ENCODE results near the gene PLEKHG4B.
"Not testable (repeated sequence)": the region's sequence is repeated elsewhere in the genome, so short reads cannot be mapped to it uniquely, and the experiment has no call there.

The PLEKHG4B gene

DNA sequence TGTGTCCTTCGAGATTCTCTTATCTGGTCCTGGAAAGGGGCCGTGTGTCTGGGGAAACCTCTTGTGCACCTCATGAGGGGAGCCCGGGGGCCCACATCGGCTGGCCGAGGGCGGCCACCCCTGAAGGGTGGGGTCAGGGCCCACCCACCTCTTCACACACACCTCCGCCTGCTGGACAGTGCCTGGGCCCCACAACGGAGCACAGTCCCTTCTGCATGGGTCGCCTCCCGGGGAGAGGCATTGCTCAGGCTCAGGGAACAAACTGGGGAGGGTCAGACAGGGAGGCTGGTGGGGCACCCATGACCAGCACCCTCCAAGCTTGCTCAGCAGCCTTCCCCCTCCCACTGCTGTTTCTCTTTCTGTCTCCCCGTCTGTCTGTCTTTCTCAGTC, 98.0 kb downstream of the PLEKHG4B start:
- no peak for DNase-seq (ENCODE audit: low read depth in 1 of 2, low spot score in 1 of 2)
- TF ChIP-seq JUND (IDR thresholded peaks at IDR 0.05; ENCODE audit: low read depth): no peak
- in situ Hi-C loops (cut with HindIII; ENCODE audit: low pct_unique_long_range_greater_than_20kb, low sequenced_read_pairs): no loop called here

DNA sequence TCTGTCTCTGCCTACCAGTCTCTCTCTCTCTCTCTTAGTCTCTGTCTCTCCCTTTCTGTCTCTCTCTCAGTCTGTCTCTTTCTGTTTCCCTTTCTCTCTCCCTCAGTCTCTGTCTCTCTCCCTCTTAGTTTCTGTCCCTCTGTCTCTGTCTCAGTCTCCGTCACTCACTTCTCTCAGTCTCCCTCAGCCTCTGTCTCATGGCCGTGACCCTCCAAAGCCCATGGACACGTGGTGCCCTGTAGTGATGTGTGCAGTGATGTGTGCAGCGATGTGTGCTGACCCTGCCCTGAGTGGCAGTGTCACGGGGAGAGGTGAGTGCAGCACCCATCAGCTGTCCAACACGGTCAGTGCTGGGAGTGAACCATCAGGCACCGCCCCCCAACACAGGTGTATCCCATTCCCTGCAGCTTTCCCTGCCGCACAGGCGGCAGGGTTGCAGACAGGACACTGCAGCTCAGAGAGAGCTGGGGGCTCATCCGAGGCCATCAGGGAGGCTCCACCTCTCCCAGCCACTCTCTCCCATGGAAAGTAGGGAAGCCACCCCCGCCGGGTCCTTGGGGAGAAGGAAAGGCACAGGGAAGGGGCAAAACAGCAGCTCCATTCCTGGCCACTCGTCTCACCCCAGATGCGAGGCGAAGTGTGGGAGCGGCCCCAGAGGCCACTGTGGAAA, 98.5 kb downstream of the PLEKHG4B start:
- DNase-seq (ENCODE audit: low read depth in 1 of 2, low spot score in 1 of 2): peak in 1 of 2 experiments; percentile 57

DNA sequence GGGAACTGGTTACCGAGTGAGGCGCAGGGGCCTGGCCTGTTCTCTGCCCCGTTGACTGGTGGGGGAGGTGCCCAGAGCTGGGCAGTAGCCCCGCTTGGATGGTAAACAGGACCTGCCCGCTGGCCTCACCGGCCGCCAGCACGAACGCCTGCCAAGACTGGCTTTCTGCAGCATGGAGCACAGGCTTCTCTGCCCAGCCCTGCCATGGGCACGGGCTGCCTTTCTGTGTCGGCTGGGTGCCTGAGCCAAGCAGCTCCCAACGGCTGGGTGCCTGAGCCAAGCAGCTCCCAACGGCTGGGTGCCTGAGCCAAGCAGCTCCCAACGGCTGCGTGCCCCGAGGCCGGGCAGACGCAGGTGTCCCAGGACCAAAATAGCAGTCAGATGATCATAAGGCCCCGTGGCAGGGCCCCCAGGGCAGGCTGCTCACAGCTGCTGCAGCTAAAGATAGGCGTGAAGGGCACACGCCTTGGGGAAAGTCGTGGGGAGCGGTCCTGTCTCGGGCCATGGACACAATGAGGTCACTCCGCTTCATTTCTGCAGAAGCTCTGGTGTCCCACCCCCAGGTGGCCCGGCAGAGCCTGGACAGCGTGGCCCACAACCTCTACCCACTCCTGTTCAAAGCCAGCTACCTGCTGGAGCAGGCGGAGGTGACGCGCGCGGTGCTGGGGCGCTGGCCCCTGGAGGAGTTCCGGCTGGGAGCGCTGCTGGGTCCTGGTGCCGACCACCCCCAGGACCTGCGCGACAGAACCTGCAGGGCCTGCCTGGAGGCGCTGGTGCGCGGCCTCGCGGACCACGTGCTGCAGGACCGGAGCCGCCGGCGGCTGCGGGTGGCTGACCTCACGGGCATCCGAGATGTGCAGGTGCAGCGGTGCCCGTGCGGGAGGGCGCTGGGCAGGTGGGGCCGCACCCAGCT, 99.3 kb downstream of the PLEKHG4B start, which contains the start of gene LRRC14B:
TSS of gene LRRC14B (plus strand) at position 460 of the 913 bp plus-strand sequence. CDS start at position 504, 44 bp downstream.
- in situ Hi-C loops (cut with HindIII; ENCODE audit: low pct_unique_long_range_greater_than_20kb, low sequenced_read_pairs): no loop called here
- DNase-seq (ENCODE audit: low read depth in 1 of 2, low spot score in 1 of 2): peak; percentile 46 to 48
- TF ChIP-seq JUND (IDR thresholded peaks at IDR 0.05; ENCODE audit: low read depth): no peak

More for the DNA sequence above, 98.5 kb downstream of the PLEKHG4B start:
- no peak for TF ChIP-seq JUND (IDR thresholded peaks at IDR 0.05; ENCODE audit: low read depth)
- in situ Hi-C loops (cut with HindIII; ENCODE audit: low pct_unique_long_range_greater_than_20kb, low sequenced_read_pairs): no loop called here

- no peak for TF ChIP-seq JUND (IDR thresholded peaks at IDR 0.05; ENCODE audit: low read depth)
- no peak for DNase-seq (ENCODE audit: low read depth in 1 of 2, low spot score in 1 of 2)
- in situ Hi-C loops (cut with HindIII; ENCODE audit: low pct_unique_long_range_greater_than_20kb, low sequenced_read_pairs): no loop called here
Measured at GRCh38 chr5:191949-192690, 100.2 kb downstream of the PLEKHG4B start.

DNA sequence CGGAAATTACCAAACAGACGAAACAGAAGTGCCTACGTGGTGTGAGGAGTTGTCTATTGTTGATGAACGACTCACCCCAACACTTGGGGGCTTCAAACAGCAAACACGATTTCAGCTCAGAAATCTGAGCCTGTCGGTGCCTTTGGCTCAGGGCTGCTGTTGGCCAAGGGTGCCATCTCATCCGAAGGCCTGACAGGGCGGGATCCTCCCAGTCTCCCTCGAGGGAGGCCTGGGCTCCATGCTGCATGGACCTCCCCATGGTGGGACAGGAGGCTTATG, 100.7 kb downstream of the PLEKHG4B start:
- TF ChIP-seq JUND (IDR thresholded peaks at IDR 0.05; ENCODE audit: low read depth): no peak
- DNase-seq (ENCODE audit: low read depth in 1 of 2, low spot score in 1 of 2): no peak
- in situ Hi-C loops (cut with HindIII; ENCODE audit: low pct_unique_long_range_greater_than_20kb, low sequenced_read_pairs): no loop called here

DNA sequence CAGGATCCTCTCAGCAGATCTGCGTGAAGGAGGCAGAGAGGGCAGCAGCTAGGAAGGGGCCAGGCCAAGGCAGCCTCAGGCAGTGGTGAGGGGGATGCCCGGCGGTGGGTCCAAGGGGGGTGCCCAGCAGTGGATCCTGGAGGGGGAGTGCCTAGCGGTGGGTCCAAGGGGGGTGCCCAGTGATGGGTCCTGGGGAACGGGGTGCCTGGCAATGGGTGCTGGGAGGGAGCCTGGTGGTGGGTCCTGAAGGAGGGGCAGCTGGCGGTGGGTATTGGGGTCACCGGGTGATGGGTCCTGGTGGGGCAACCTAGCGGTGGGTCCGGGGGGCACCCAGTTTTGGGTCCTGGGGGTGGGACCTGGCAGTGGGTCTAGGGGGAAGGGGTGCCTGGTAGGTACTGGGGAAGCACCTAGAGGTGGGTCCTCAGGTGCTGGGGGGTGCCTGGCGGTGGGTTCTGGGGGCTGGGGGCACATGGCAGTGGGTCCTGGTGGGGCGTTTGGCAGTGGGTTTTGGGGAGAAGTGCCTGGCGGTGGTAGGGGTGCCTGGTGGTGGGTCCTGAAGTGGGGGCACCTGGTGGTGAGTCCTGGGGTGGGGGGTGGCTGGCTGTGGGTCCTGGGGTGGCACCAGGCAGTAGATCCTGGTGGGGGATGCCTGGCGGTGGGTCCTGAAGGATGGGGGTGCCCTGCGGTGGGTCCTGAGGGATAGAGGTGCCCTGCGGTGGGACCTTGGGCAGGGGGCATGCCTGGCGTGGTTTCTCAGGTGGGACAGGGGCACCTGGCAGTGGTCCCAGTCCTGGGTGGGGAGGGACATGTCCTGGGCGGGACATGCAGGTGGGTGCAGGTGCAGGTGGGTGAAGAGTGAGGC, 101.2 kb downstream of the PLEKHG4B start:
- TF ChIP-seq JUND (IDR thresholded peaks at IDR 0.05; ENCODE audit: low read depth): no peak
- no peak for DNase-seq (ENCODE audit: low read depth in 1 of 2, low spot score in 1 of 2)
- in situ Hi-C loops (cut with HindIII; ENCODE audit: low pct_unique_long_range_greater_than_20kb, low sequenced_read_pairs): no loop called here

DNA sequence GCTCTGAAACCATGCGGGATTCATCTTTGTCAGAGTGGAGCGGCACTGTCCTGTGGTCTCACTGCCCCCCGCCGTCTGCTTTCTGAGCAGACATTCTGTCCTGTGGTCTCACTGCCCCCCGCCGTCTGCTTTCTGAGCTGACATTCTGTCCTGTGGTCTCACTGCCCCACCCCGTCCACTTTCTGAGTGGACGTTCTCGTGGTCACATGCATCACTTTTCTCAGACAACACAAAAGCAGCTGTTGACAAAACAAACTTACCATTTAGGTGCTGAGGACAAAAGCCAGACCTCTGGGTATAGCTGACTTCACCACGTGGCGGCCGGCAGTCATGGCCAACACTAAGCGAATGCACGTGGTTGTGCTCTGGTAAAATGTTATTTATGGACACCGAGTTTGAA, 102.1 kb downstream of the PLEKHG4B start:
- in situ Hi-C loops (cut with HindIII; ENCODE audit: low pct_unique_long_range_greater_than_20kb, low sequenced_read_pairs): no loop called here
- TF ChIP-seq JUND (IDR thresholded peaks at IDR 0.05; ENCODE audit: low read depth): no peak
- DNase-seq (ENCODE audit: low read depth in 1 of 2, low spot score in 1 of 2): no peak

GRCh38 chr5:194603-195209, 102.7 kb downstream of the PLEKHG4B start:
- no peak for DNase-seq (ENCODE audit: low read depth in 1 of 2, low spot score in 1 of 2)
- in situ Hi-C loops (cut with HindIII; ENCODE audit: low pct_unique_long_range_greater_than_20kb, low sequenced_read_pairs): no loop called here
- TF ChIP-seq JUND (IDR thresholded peaks at IDR 0.05; ENCODE audit: low read depth): no peak

- DNase-seq (ENCODE audit: low read depth in 1 of 2, low spot score in 1 of 2): no peak
- in situ Hi-C loops (cut with HindIII; ENCODE audit: low pct_unique_long_range_greater_than_20kb, low sequenced_read_pairs): no loop called here
- TF ChIP-seq JUND (IDR thresholded peaks at IDR 0.05; ENCODE audit: low read depth): no peak
Measured at GRCh38 chr5:195401-196160, 103.6 kb downstream of the PLEKHG4B start.

DNA sequence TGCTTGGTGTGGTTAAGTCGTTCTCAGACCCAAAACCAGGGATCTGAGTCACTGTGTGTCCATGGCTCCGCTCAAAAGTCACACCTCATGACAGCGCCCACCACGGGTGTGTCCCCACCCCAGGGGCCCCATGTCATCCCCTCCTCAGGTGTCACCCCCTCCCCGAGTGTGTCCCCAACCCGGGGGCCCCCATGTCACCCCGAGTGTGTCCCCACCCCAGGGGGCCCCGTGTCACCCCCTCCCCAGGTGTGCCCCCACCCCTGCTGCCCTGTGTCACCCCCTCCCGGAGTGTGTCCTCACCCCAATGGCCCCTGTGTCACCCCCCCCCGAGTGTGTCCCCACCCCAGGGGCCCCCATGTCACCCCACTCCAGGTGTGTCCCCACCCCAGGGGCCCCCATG, 104.4 kb downstream of the PLEKHG4B start:
- no peak for TF ChIP-seq JUND (IDR thresholded peaks at IDR 0.05; ENCODE audit: low read depth)
- DNase-seq (ENCODE audit: low read depth in 1 of 2, low spot score in 1 of 2): no peak
- in situ Hi-C loops (cut with HindIII; ENCODE audit: low pct_unique_long_range_greater_than_20kb, low sequenced_read_pairs): no loop called here

GRCh38 chr5:197031-197430, 105.1 kb downstream of the PLEKHG4B start:
- in situ Hi-C loops (cut with HindIII; ENCODE audit: low pct_unique_long_range_greater_than_20kb, low sequenced_read_pairs); DNase-seq (ENCODE audit: low read depth in 1 of 2, low spot score in 1 of 2): not testable (repeated sequence)

Measured in T47D (cell line).